Colonic mucosa (tissue), 4 donors: ENCODE results near the gene DCXR. TPM values are rescaled to one million over a fixed set of nuclear protein-coding genes. Genes with fewer than 3 reads are reported as not detected.

Experiments
- DNase-seq: peaks from one replicate; pipeline ENCODE4 v3.0.0-alpha.2; 2020
- H3K27ac ChIP-seq: fragments of 200-600 bp; one replicate; pipeline ENCODE4 v1.8.0; 2021
- H3K27me3 ChIP-seq: fragments of 200-600 bp; one replicate; pipeline ENCODE4 v1.8.0; 2021
- H3K36me3 ChIP-seq: fragments of 200-600 bp; one replicate; pipeline ENCODE4 v1.8.0; 2021
- H3K4me1 ChIP-seq: fragments of 200-600 bp; one replicate; pipeline ENCODE4 v1.8.0; 2021; ENCODE audit warnings: mild to moderate bottlenecking
- H3K4me3 ChIP-seq: fragments of 200-600 bp; one replicate; pipeline ENCODE4 v1.8.0; 2021
- H3K9ac ChIP-seq, 2 donors: one replicate each; pipeline ENCODE4 v1.7.0; 2013; ENCODE audit warnings: control low read depth in 2 of 2, low read depth in 2 of 2, low read length in 2 of 2
- H3K9me3 ChIP-seq: fragments of 200-600 bp; one replicate; pipeline ENCODE4 v1.8.0; 2021
- CTCF ChIP-seq: fragments of 200-600 bp; IDR thresholded peaks from one replicate; pipeline ENCODE4 v1.8.0; 2022; ENCODE audit warnings: antibody characterized with exemption, mild to moderate bottlenecking
- intact Hi-C: fragments of 100-400 bp; cut with DNase I; formaldehyde crosslinking; loops from one replicate; pipeline ENCODE4 v1.14.1; 2022
- total RNA-seq, 2 donors: library from RNA; stranded (reverse); fragmentation: NEBNext Ultra II Directional in 1 of 2; extraction: Animal tissue kit (Norgen Biotek cat#: 25700) in 1 of 2; gene quantifications; one replicate each; pipeline ENCODE4 v1.2.1, GENCODE V29; 2021
- donor health status: healthy.
- donor health status: DM: no; HTN: no; CAD: no.
- donor health status: DM: no; HTN: no; CAD: no.

Gene DCXR
- total RNA-seq, 2 donors from 2014 or later: 115 to 183 TPM

GRCh38 chr17:81998212-81998611 lies 39.3 kb downstream of the DCXR start:
- Histone ChIP-seq H3K27ac (no peak overlapping the region), H3K9ac (no peak overlapping the region), H3K27me3 (no peaks in the 10 kb centered on the region), H3K36me3 (no peaks in the 10 kb centered on the region), H3K9me3 (no peaks in the 10 kb centered on the region), H3K4me3 (no peak overlapping the region), H3K4me1 (no peaks in the 10 kb centered on the region)
- DNase-seq: no peak
- intact Hi-C loops: no loop called here
- TF ChIP-seq CTCF: no peak

- Histone ChIP-seq H3K9me3 (no peaks in the 10 kb centered on the region), H3K36me3 (no peaks in the 10 kb centered on the region), H3K4me1 (peaks cover 5% of the 10 kb centered on the region), H3K27me3 (no peaks in the 10 kb centered on the region), H3K9ac (no peak overlapping the region), H3K4me3 (no peak overlapping the region), H3K27ac (no peak overlapping the region)
- no peak for TF ChIP-seq CTCF
- intact Hi-C loops: no loop called here
- no peak for DNase-seq
Observed at GRCh38 chr17:81996757-81997441, 40.6 kb downstream of the DCXR start.

- Histone ChIP-seq H3K4me1 (peaks cover 11% of the 10 kb centered on the region), H3K9me3 (no peaks in the 10 kb centered on the region), H3K4me3 (no peak overlapping the region), H3K36me3 (no peaks in the 10 kb centered on the region), H3K27ac (no peak overlapping the region), H3K9ac (no peak overlapping the region), H3K27me3 (no peaks in the 10 kb centered on the region)
- intact Hi-C loops: no loop called here
- no peak for TF ChIP-seq CTCF
- DNase-seq: no peak
Observed at GRCh38 chr17:81996232-81996756, 41.2 kb downstream of the DCXR start.

- H3K9ac ChIP-seq: no peak overlapping the region
- intact Hi-C loops: no loop called here
- TF ChIP-seq CTCF: no peak
- H3K4me1 ChIP-seq: peaks cover 14% of the 10 kb centered on the region
- no peak overlapping the region for H3K27ac ChIP-seq
- H3K9me3 ChIP-seq: no peaks in the 10 kb centered on the region
- no peak overlapping the region for H3K4me3 ChIP-seq
- no peaks in the 10 kb centered on the region for H3K27me3 ChIP-seq
- DNase-seq: no peak
- no peaks in the 10 kb centered on the region for H3K36me3 ChIP-seq
Observed at GRCh38 chr17:81995463-81996231, 41.9 kb downstream of the DCXR start.

DNA sequence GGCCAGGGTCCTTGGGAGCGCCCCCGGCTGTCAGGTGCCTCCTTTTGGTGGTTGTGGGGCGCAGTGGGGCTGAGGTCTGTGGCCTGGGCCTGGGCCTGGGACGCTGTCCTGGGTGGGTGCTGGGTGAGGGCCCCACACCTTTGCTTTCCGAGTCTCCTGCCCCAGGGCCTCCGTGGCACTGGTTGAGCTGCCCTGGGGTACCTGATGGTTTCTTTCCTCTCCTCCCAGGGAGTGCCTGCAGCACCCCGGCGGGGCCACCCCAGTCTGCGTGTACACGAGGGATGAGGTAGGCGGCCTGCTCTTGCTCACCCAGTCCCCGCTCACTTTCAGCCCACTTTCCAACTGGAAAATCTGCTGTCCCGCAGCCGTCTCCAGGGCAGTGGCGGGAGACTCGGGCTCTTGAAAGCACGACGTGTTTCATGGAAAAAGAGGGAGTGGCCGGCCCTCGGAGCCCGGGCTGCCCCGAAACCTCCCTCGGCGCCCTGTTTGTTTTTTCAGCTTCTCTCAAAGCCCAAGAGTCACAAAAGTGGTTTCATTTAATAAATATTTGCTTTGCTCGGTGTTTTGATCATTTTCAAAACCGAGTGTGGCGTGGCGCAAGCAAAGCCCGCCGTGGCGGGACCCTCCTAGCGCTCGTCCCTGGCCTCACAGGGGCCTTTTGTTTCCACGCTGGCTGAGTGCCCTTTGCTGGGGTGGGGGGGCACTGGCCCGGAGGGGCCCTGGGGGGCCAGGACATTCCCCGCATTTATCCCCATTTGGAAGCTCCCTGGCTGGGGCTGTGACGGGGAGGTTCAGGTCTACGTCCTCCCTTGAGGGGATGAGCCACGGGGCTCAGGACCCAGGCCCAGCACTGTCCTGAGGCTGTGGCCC lies 42.7 kb downstream of the DCXR start:
- DNase-seq: no peak
- Histone ChIP-seq H3K27ac (no peak overlapping the region), H3K9me3 (no peaks in the 10 kb centered on the region), H3K4me3 (no peak overlapping the region), H3K9ac (no peak overlapping the region), H3K4me1 (peaks cover 14% of the 10 kb centered on the region), H3K36me3 (no peaks in the 10 kb centered on the region), H3K27me3 (no peaks in the 10 kb centered on the region)
- TF ChIP-seq CTCF: no peak
- intact Hi-C loops: no loop called here
